SK-N-DZ (cell line): ENCODE results near the gene HADHB.
"Not testable (repeated sequence)": the region's sequence is repeated elsewhere in the genome, so short reads cannot be mapped to it uniquely, and the experiment has no call there.

Experiments
- DNase-seq: peaks from one replicate; pipeline ENCODE4 v3.0.0-alpha.2; 2015; ENCODE audit warnings: low spot score

Gene HADHB

GRCh38 chr2:26292646-26293045 lies 47.9 kb downstream of the HADHB start:
- DNase-seq = no peak

DNA sequence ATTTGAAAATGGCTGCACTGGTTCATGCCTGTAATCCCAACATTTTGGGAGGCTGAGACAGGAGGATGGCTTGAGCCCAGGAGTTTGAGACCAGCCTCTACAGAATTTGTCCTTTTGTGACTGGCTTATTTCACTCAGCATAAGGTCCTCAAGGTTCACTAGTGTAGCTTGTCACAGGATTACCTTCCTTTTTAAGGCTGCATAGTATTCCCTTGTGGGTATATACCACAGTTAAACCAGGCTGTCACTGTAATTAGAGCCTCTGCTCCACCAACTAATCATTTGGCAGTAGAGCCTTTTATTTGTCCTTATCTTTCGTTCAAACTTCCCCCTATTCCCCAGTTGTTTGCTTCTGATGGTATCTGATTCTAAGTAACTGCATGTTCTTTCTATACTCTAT lies 50.8 kb downstream of the HADHB start:
- no peak for DNase-seq

DNA sequence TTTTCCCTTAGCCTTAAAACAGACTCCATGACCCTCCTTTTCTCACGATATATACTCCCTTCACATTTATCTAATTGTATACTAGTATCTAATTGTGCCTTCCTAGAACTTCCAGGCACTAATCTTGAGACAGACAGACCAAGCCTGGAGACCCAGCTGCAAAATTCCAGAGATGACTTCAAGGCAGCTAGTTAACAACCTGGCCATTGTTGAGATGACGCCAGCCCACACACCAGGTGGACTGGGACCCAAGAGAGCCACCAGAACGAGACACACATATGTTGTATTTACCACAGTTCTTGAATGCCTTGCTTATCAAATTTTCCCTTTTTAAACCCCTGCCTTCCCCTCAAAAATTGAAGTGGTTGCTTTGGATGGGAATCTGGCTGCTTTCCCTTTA lies 52.3 kb downstream of the HADHB start:
- no peak for DNase-seq

DNA sequence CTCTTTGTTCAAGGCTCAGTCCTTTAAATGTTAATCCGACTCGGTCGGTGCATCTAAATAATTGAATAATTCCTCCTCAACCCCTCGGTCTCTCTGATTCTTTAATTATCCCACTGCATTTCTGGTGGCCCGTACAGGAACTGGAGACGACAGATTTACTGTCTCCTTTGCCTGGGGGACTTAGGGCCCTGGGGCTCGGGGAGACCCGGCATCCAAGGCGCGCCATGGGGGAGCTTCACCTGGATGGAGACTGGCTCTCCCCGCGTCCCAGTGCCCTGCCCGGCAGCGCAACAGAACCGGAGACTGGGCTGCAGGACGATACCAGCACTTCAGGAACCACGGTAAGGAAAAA lies 53.5 kb downstream of the HADHB start:
- no peak for DNase-seq

GRCh38 chr2:26298638-26299393 lies 54.1 kb downstream of the HADHB start:
- DNase-seq = no peak

- DNase-seq = no peak
These were observed 54.8 kb downstream of the HADHB start for GRCh38 chr2:26299471-26300101.

DNA sequence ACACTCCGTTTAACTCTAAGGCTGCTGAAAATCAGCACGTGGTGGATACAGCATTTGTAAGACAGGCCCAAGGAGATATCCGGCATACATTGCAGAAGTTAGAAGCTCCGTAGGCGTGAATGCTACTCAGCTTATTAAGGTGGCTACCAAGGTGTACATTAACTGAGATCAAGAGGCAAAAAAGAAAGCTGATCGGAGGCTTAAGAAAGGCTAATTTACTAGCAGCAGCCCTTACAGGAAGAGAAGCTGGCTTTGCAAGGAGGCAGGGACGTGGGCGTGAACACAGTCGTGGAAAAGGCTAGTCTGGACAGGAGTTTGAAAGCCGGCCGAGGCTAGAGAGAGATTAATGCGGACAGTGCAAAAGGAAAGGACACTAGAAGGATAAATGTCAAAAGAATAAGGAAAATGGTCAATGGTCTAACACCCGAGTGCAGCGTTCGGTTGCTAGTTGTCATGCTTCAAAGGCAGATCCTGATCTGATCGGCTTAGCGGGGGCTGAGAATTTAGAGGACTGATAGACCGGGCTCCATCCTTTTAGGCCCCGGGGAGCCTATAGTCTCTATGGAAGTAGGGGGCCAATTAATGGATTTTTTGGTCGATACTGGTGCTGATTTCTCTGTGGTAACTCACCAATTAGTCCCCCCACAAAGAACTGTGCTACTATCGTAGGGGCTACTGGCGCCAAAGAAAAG lies 55.6 kb downstream of the HADHB start:
- DNase-seq = no peak

DNA sequence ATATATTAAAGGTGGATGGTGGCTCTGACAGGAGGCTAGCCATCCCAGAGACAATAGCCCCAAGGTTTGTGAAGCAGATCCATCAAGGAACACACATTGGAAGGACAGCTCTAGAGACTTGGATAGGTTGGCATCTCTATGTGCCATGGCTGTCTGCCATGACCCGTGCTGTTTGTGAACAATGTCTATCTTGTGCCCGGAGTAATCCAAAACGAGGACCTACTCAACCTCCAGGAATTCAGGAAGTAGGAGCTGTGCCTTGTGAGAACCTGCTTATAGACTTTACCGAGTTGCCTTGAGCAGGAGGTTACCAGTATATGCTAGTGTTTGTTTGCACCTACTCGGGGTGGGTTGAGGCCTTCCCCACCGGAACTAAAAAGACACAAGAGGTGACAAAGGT lies 58.1 kb downstream of the HADHB start:
- no peak for DNase-seq

DNA sequence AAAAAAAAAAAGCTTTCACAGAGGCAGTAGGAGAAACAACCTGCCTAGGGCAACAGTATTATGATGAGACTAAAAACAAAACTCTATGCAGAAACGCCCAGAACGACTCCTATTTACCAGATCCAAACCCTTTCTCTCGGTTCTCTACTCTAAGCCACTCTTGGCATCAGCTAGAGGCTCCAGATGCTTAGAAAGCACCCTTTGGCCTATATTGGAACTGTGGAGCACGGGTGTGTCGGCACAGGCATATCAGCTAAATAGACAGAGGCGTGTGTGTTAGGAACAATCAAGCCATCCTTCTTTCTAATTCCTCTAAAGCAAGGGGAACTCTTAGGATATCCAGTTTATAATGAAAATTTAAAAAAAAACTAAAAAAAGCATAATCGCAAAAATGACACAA lies 60.4 kb downstream of the HADHB start:
- not testable (repeated sequence) for DNase-seq

- DNase-seq = no peak
These were observed 60.8 kb downstream of the HADHB start for GRCh38 chr2:26305540-26305939.

DNA sequence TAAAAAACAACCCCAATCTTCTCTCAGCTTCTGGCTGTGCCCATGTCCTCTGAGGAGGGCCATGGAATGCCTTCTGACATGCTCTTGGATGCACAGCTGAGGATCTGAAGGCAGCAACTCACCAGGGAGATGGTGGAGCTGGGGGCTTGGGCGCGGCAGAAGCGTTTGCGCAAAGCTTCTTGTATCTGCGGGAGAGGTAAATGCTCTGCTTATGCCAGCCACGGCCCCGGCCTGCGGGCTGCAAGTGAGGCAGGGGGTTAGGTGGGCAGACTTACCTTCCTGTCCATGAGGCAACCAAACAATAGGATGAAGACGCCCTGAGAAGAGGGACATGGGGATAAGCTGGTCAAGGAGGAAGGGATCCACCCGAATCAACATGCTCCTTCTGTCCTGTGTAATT lies 65.2 kb downstream of the HADHB start:
- DNase-seq = no peak

DNA sequence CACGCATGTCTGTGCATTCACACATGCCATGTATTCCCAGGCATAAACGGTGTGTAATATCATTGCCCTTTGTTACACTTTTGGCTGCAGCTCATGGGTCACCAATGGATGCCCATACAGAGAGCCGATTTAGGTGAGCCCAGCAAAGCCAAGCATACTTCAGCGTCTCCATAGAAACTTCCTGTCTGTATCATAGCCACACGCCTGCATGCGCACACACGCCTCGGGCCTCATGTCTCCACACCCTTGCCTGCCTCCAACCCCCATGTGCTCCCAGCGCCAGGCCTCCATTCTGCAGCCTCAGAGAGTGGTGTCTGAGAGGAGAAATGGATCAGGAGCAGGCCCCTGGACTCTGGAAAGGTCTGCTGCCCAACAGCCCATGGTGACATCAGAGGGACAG lies 67.7 kb downstream of the HADHB start:
- DNase-seq = no peak

DNA sequence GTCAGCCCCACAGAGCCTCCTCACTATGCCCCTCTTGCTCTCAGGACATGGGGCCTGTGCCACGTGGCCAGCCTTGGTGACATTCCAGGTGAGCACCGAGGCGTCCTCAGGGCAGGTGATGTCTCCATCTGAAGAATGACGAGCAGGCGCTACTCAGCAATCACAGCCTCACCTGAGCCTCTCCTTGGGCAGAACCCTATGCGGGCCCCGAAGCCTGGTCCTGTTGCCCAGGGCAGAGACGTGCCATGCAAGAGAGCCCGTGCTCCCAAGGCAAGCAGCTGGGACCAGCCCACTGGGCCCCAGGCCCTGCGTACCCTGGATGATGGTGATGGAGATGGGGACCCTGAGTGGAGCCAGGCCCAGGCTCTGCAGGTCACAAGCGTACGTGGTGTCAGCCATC lies 68.7 kb downstream of the HADHB start:
- DNase-seq = no peak

DNA sequence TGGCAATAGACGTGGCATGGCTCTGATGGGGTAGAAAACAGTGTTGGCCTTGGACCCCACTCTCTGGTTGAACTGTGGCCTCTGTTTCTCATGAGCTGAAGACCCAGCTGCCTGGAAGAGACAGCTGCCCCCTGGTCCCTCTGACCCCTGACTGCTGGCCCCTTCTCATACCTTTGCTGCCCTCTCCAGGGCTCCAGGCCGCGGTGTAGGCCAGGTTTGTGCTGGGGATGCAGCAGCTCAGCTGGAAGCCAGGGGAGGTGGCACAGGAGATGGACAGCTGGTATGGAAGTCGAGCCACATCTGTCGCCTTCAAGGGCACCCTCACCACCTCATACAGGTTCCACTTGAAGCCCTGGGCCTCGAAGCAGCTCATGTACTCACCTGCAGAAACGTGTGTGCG lies 69.5 kb downstream of the HADHB start:
- DNase-seq = no peak

DNA sequence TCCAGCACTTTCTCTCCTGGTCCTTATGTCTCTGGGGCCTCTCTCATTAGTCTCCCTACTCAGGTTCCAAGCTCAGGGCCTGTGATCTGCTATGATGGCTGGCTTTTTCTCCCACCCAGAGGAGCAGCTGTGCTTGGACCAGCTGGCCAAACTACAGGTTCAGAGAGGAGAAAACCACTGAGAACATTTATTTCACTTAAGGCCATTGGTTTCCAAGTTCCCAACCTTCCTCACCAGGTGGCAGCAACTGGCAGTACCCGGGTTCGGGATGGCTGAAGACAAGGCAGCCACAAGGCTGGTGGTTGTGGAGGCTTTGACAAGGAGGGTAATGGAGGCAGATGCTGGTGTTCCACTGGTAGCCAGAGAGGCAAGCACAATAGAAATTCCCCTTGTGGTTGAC lies 71.3 kb downstream of the HADHB start:
- no peak for DNase-seq

DNA sequence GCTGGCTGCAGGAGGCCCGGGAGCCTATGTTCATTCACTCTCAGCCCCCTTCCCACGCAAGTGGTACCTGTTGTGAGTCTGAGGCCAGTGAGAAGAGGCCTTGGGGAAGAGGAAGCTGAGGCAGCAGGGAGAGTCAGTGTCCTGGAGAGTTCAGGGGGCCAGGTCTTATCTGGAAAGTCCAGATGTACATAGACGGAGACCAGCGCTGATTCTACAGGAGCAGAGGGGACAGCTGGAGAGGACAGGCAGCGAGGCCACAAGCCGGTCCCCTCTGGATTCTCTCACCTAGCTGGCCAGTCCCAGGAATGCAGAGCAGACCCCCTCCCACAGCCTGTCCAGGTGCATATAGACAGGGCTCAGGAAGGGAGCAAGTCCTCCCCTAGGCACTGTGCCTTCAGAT lies 72.1 kb downstream of the HADHB start:
- DNase-seq = no peak

GRCh38 chr2:26317377-26318105 lies 72.8 kb downstream of the HADHB start:
- no peak for DNase-seq

DNA sequence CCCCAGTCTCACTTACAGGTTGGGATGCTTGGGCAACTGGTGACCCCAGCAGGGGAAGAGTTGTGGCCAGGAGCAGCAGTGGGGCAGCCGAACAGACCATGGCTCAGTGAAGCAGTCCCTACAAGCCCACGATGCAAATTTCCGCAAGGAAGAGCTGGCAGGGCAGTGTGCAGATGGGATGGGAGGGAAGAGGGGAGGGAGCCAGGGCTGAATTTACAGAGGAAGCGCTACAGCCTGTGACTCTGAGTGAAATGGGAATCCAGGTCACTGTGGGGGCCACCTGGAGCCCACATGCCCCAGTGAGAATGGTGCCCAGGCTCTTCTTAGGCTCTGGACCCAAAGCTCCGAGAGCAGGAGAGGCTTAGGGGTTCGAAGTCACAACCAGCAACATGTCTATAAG lies 74.2 kb downstream of the HADHB start:
- DNase-seq = no peak

GRCh38 chr2:26324479-26324878 lies 79.7 kb downstream of the HADHB start:
- DNase-seq = not testable (repeated sequence)

- DNase-seq = no peak
These were observed 80.2 kb downstream of the HADHB start for GRCh38 chr2:26324903-26325302.

DNA sequence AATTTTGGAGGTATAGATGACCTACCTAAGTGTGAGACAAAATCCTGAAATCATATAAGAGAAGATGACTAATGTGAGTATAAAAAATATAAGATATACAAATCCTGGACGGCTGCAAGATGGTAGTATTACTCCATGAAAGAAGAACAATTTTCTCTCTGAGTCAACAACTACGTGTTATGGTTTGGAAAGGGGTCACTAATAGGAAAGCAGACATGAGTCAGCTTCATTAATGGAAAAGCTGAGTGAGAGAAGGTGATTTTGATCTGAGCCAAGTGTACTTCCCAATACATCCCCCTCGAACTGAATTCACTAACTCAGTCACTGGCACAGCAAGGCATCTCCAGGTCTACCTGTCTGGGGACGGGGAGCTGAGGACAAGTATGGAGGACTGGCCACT lies 81.1 kb downstream of the HADHB start:
- no peak for DNase-seq

- no peak for DNase-seq
These were observed 81.8 kb downstream of the HADHB start for GRCh38 chr2:26326514-26326913.
